ENCODE results near the gene PLSCR4. TPM values are rescaled to one million over a fixed set of nuclear protein-coding genes. Genes with fewer than 3 reads are reported as not detected.
A peak's percentile ranks its signal among the peaks of the same experiment; 100 is the strongest.

Gene PLSCR4
- total and polyA plus RNA-seq, 4 donors: 19.5 to 56.4 (median 34.9) TPM

DNA sequence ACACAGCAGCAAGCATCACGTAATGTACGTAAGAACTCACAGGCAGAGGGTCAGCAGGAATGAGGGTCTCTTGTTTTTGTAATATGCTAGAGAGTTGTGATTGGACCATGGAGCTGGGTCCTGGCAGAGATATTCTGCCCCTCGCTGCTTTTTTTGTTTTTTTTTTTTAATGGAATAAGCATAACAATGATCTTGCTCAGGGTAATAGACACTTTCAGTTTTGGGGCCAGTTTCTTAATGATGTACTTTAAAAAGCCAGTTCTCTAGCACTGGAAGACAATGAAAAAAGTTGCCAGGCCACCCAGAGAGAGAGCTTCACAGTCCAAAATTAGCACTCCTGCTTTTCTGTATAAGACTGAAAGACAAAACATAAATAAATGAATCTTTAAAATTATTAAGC is 29.0 kb upstream of the PLSCR4 start:
- 88% methylated on average over 3 of the region's 3 CpGs for WGBS
- peaks cover 0 to 11% (median 4%) of the 10 kb centered on the region in 4 donors for H3K4me1 ChIP-seq (ENCODE audit: control insufficient read depth in 4 of 4, insufficient read depth in 4 of 4, low read length in 3 of 4)
- no peak for TF ChIP-seq HNF4G (IDR thresholded peaks at IDR 0.05)
- TF ChIP-seq, protein P1, sequence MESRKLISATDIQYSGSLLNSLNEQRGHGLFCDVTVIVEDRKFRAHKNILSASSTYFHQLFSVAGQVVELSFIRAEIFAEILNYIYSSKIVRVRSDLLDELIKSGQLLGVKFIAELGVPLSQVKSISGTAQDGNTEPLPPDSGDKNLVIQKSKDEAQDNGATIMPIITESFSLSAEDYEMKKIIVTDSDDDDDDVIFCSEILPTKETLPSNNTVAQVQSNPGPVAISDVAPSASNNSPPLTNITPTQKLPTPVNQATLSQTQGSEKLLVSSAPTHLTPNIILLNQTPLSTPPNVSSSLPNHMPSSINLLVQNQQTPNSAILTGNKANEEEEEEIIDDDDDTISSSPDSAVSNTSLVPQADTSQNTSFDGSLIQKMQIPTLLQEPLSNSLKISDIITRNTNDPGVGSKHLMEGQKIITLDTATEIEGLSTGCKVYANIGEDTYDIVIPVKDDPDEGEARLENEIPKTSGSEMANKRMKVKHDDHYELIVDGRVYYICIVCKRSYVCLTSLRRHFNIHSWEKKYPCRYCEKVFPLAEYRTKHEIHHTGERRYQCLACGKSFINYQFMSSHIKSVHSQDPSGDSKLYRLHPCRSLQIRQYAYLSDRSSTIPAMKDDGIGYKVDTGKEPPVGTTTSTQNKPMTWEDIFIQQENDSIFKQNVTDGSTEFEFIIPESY (IDR thresholded peaks at IDR 0.05): no peak
- no peak for TF ChIP-seq HNF4A (conservative IDR thresholded peaks at IDR 0.05)
- TF ChIP-seq JUND (IDR thresholded peaks at IDR 0.05): no peak
- TF ChIP-seq EGR1 (IDR thresholded peaks at IDR 0.05; ENCODE audit: low read depth in 2 of 2): no peak
- TF ChIP-seq RAD21 (IDR thresholded peaks at IDR 0.05): no peak
- no peak for TF ChIP-seq GABPA (IDR thresholded peaks at IDR 0.05 in 1 of 2, conservative IDR thresholded peaks at IDR 0.05 in 1 of 2)
- TF ChIP-seq SP1 (IDR thresholded peaks at IDR 0.05): no peak
- TF ChIP-seq, protein P2, sequence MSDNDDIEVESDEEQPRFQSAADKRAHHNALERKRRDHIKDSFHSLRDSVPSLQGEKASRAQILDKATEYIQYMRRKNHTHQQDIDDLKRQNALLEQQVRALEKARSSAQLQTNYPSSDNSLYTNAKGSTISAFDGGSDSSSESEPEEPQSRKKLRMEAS (IDR thresholded peaks at IDR 0.05): no peak
- TF ChIP-seq, protein P3, sequence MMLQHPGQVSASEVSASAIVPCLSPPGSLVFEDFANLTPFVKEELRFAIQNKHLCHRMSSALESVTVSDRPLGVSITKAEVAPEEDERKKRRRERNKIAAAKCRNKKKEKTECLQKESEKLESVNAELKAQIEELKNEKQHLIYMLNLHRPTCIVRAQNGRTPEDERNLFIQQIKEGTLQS (IDR thresholded peaks at IDR 0.05): no peak
- no peak for TF ChIP-seq FOXA2 (IDR thresholded peaks at IDR 0.05)
- no peak for TF ChIP-seq FOXA1 (IDR thresholded peaks at IDR 0.05)
- TF ChIP-seq YY1 (IDR thresholded peaks at IDR 0.05): no peak
- no peak for TF ChIP-seq RXRA (IDR thresholded peaks at IDR 0.05)
- TF ChIP-seq, protein P4, sequence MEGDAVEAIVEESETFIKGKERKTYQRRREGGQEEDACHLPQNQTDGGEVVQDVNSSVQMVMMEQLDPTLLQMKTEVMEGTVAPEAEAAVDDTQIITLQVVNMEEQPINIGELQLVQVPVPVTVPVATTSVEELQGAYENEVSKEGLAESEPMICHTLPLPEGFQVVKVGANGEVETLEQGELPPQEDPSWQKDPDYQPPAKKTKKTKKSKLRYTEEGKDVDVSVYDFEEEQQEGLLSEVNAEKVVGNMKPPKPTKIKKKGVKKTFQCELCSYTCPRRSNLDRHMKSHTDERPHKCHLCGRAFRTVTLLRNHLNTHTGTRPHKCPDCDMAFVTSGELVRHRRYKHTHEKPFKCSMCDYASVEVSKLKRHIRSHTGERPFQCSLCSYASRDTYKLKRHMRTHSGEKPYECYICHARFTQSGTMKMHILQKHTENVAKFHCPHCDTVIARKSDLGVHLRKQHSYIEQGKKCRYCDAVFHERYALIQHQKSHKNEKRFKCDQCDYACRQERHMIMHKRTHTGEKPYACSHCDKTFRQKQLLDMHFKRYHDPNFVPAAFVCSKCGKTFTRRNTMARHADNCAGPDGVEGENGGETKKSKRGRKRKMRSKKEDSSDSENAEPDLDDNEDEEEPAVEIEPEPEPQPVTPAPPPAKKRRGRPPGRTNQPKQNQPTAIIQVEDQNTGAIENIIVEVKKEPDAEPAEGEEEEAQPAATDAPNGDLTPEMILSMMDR (IDR thresholded peaks at IDR 0.05; ENCODE audit: low read depth, low read length, missing input control): no peak

DNA sequence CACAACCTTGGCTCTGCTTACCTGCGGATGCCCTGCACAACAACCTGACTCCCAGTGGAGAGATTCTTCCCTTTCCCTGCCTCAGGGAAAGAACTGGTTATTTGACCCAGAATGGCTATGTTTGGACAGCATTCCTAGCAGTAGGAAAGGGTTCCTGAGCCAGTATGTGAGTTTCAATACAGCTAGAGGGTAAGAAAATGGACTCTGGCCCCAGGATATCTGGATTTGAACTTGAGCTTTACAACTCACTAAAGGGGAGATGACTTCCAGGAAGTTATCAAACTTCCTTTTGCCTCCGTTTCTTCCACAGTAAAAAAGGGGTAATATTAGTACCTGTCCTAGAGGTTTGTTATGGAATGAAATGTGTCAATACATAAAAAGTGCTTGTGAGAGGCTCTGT is 28.1 kb upstream of the PLSCR4 start:
- WGBS: 87% methylated on average over 2 of the region's 2 CpGs
- Histone ChIP-seq H3K9me3 (ENCODE audit: control insufficient read depth in 4 of 4, low read length in 3 of 4) (no peaks in the 10 kb centered on the region), H3K9ac (ENCODE audit: low read depth in 1 of 2, low read length in 2 of 2) (no peak overlapping the region), H3K4me1 (ENCODE audit: control insufficient read depth in 4 of 4, insufficient read depth in 4 of 4, low read length in 3 of 4) (peaks cover 0 to 11% (median 4%) of the 10 kb centered on the region in 4 donors), H3K4me3 (ENCODE audit: low read depth in 1 of 3, low read length in 3 of 3) (no peak overlapping the region), H3K27me3 (ENCODE audit: control insufficient read depth in 4 of 4, insufficient read depth in 4 of 4, low read length in 3 of 4) (no peaks in the 10 kb centered on the region), H3K36me3 (ENCODE audit: control insufficient read depth in 4 of 4, insufficient read depth in 3 of 4, low read depth in 1 of 4, low read length in 3 of 4) (no peaks in the 10 kb centered on the region), H3K27ac (ENCODE audit: low read depth in 1 of 2, low read length in 2 of 2) (no peak overlapping the region)
- no peak for TF ChIP-seq HNF4G (IDR thresholded peaks at IDR 0.05)
- TF ChIP-seq HNF4A (conservative IDR thresholded peaks at IDR 0.05): peak in 1 of 2 donors; percentile 43
- no peak for DNase-seq (ENCODE audit: low spot score)

More for the DNA sequence above, 29.0 kb upstream of the PLSCR4 start:
- no peaks in the 10 kb centered on the region for H3K9me3 ChIP-seq (ENCODE audit: control insufficient read depth in 4 of 4, low read length in 3 of 4)
- no peaks in the 10 kb centered on the region for H3K27me3 ChIP-seq (ENCODE audit: control insufficient read depth in 4 of 4, insufficient read depth in 4 of 4, low read length in 3 of 4)
- H3K36me3 ChIP-seq (ENCODE audit: control insufficient read depth in 4 of 4, insufficient read depth in 3 of 4, low read depth in 1 of 4, low read length in 3 of 4): no peaks in the 10 kb centered on the region
- H3K27ac ChIP-seq (ENCODE audit: low read depth in 1 of 2, low read length in 2 of 2): no peak overlapping the region
- DNase-seq (ENCODE audit: low spot score): no peak
- no peak overlapping the region for H3K4me3 ChIP-seq (ENCODE audit: low read depth in 1 of 3, low read length in 3 of 3)
- no peak overlapping the region for H3K9ac ChIP-seq (ENCODE audit: low read depth in 1 of 2, low read length in 2 of 2)
